H1 (cell line): ENCODE results near the gene PPP1R14B. TPM values are rescaled to one million over a fixed set of nuclear protein-coding genes. Genes with fewer than 3 reads are reported as not detected.
A peak's percentile ranks its signal among the peaks of the same experiment; 100 is the strongest.

Source experiments
- CTCF ChIA-PET: fragments of 300-600 bp; sonication (Branson Sonifier 250); formaldehyde crosslinking; loops from one replicate; lab custom pipeline; 2021; ENCODE audit not compliant: partially characterized antibody; lab: Charles Lee
- POLR2A ChIA-PET: fragments of 300-600 bp; sonication (Branson Sonifier 250); formaldehyde crosslinking; loops from one replicate; lab custom pipeline; 2021; ENCODE audit warnings: inconsistent platforms; ENCODE audit not compliant: partially characterized antibody; lab: Charles Lee
- DNase-seq, 2 experiments: peaks; one replicate each; pipeline versions ENCODE4 v3.0.0 to v3.0.0-alpha.2; 2010 to 2022; ENCODE audit warnings: low spot score in 2 of 2, low read depth in 1 of 2, mixed read lengths in 1 of 2
- FAIRE-seq: peaks from 2 replicates; lab custom pipeline; 2011; peaks lifted over from hg19 to GRCh38; lab: Jason Lieb, UNC
- H2AFZ ChIP-seq: 2 replicates; pipeline ENCODE4 v1.8.1; 2012; ENCODE audit warnings: low read length, inconsistent platforms
- H2AK5ac ChIP-seq: 2 replicates; pipeline ENCODE4 v1.6.1; 2013; ENCODE audit warnings: low read depth, low read length
- H2BK120ac ChIP-seq: replicated peaks from 2 replicates; pipeline ENCODE3; 2013; ENCODE audit warnings: low read depth, low read length, inconsistent platforms
- H2BK12ac ChIP-seq: 2 replicates; pipeline ENCODE4 v1.6.1; 2013; ENCODE audit warnings: low read depth, low read length
- H2BK15ac ChIP-seq: 2 replicates; pipeline ENCODE4 v1.6.1; 2013; ENCODE audit warnings: low read length
- H2BK20ac ChIP-seq: 2 replicates; pipeline ENCODE4 v1.6.1; 2013; ENCODE audit warnings: low read length
- H2BK5ac ChIP-seq: 2 replicates; pipeline ENCODE4 v1.6.1; 2013; ENCODE audit warnings: low read depth, low read length
- H3K14ac ChIP-seq: 2 replicates; pipeline ENCODE4 v1.6.1; 2013; ENCODE audit warnings: inconsistent platforms; ENCODE audit not compliant: insufficient read length
- H3K18ac ChIP-seq: 2 replicates; pipeline ENCODE4 v1.6.1; 2013; ENCODE audit warnings: low read length; ENCODE audit errors: extremely low read depth
- H3K23ac ChIP-seq: 2 replicates; pipeline ENCODE4 v1.6.1; 2013; ENCODE audit warnings: inconsistent platforms; ENCODE audit not compliant: insufficient read length
- H3K23me2 ChIP-seq: 2 replicates; pipeline ENCODE4 v1.6.1; 2013; ENCODE audit warnings: low read depth, low read length
- H3K27ac ChIP-seq: 2 replicates; pipeline ENCODE4 v1.6.1; 2011; ENCODE audit warnings: low read depth, low read length, inconsistent platforms
- H3K27me3 ChIP-seq, 4 experiments: replicated peaks in 1 of 4; 1 replicate in 1 of 4; 2 replicates in 3 of 4; pipeline versions ENCODE4 v1.6.1 to v1.8.1; 2011 to 2013; ENCODE audit warnings: low read length in 3 of 4, mild to moderate bottlenecking in 3 of 4, inconsistent platforms in 2 of 4, mixed read lengths in 2 of 4, moderate library complexity in 1 of 4; ENCODE audit not compliant: control insufficient read depth in 3 of 4, insufficient read depth in 3 of 4; ENCODE audit errors: extremely low read depth in 1 of 4
- H3K36me3 ChIP-seq, 4 experiments: 2 replicates each; pipeline versions ENCODE4 v1.6.1 to v1.8.1; 2011 to 2013; ENCODE audit warnings: mild to moderate bottlenecking in 4 of 4, low read length in 3 of 4, moderate library complexity in 2 of 4, control low read depth in 1 of 4, inconsistent platforms in 1 of 4; ENCODE audit not compliant: insufficient read depth in 4 of 4, control insufficient read depth in 2 of 4
- H3K4ac ChIP-seq: replicated peaks from 2 replicates; pipeline ENCODE3; 2013; ENCODE audit warnings: low read length, low read depth, mixed read lengths, inconsistent platforms; ENCODE audit not compliant: insufficient read length
- H3K4me1 ChIP-seq, 4 experiments: replicated peaks in 1 of 4; 1 replicate in 1 of 4; 2 replicates in 3 of 4; pipeline versions ENCODE4 v1.6.1 to v1.8.1; 2011 to 2013; ENCODE audit warnings: low read length in 3 of 4, inconsistent platforms in 2 of 4, mixed read lengths in 1 of 4; ENCODE audit not compliant: insufficient read depth in 4 of 4, control insufficient read depth in 3 of 4
- H3K4me2 ChIP-seq, 2 experiments: 2 replicates each; pipeline versions ENCODE4 v1.6.1 to v1.8.1; 2011 to 2013; ENCODE audit warnings: low read depth in 2 of 2, low read length in 2 of 2, control low read depth in 1 of 2, inconsistent platforms in 1 of 2, mild to moderate bottlenecking in 1 of 2; ENCODE audit not compliant: insufficient read depth in 1 of 2
- H3K4me3 ChIP-seq, 4 experiments: fragments of 200-600, 300-600 bp in 1 of 4; sonication (generic), shearing (Covaris generic), sonication (Bioruptor Twin) in 1 of 4; 2 replicates each; pipeline versions ENCODE4 v1.5.1 to v1.8.1; 2011 to 2016; ENCODE audit warnings: low read length in 4 of 4, low read depth in 3 of 4, control low read depth in 2 of 4, inconsistent platforms in 2 of 4, mild to moderate bottlenecking in 2 of 4, mixed read lengths in 1 of 4, moderate library complexity in 1 of 4; ENCODE audit not compliant: insufficient read depth in 2 of 4; ENCODE audit errors: extremely low read depth in 1 of 4
- H3K56ac ChIP-seq: replicated peaks from 2 replicates; pipeline ENCODE3; 2013; ENCODE audit warnings: low read depth, mild to moderate bottlenecking, mixed read lengths, low read length, inconsistent platforms; ENCODE audit not compliant: insufficient read length
- H3K79me1 ChIP-seq: 2 replicates; pipeline ENCODE4 v1.6.1; 2013; ENCODE audit warnings: low read depth, low read length, control low read depth
- H3K79me2 ChIP-seq, 2 experiments: 2 replicates each; pipeline versions ENCODE4 v1.6.1 to v1.8.1; 2012 to 2013; ENCODE audit warnings: low read length in 2 of 2, mild to moderate bottlenecking in 2 of 2, inconsistent platforms in 1 of 2; ENCODE audit not compliant: insufficient read depth in 2 of 2, control insufficient read depth in 1 of 2
- H3K9ac ChIP-seq, 4 experiments: replicated peaks in 1 of 4; 1 replicate in 1 of 4; 2 replicates in 3 of 4; pipeline versions ENCODE4 v1.6.1 to v1.8.1; 2011 to 2013; ENCODE audit warnings: low read depth in 3 of 4, low read length in 3 of 4, control low read depth in 2 of 4, mild to moderate bottlenecking in 2 of 4, moderate library complexity in 2 of 4, inconsistent platforms in 1 of 4; ENCODE audit errors: extremely low read depth in 1 of 4
- H3K9me3 ChIP-seq, 2 experiments: 2 replicates each; pipeline versions ENCODE4 v1.6.1 to v1.8.1; 2012 to 2013; ENCODE audit warnings: mild to moderate bottlenecking in 2 of 2, moderate library complexity in 2 of 2, control low read depth in 1 of 2, inconsistent platforms in 1 of 2, low read depth in 1 of 2, low read length in 1 of 2, mixed read lengths in 1 of 2; ENCODE audit not compliant: insufficient read depth in 2 of 2
- H4K20me1 ChIP-seq, 2 experiments: replicated peaks in 1 of 2; 2 replicates each; pipeline versions ENCODE3 to v1.8.1; 2011 to 2013; ENCODE audit warnings: inconsistent platforms in 2 of 2, low read length in 2 of 2, mild to moderate bottlenecking in 1 of 2; ENCODE audit not compliant: insufficient read depth in 2 of 2, control insufficient read depth in 1 of 2
- H4K5ac ChIP-seq: 2 replicates; pipeline ENCODE4 v1.6.1; 2013; ENCODE audit warnings: low read length, low read depth, mixed read lengths, inconsistent platforms; ENCODE audit not compliant: insufficient read length
- H4K8ac ChIP-seq: 2 replicates; pipeline ENCODE4 v1.8.0; 2013; ENCODE audit warnings: mild to moderate bottlenecking, moderate library complexity, low read length, inconsistent platforms; ENCODE audit not compliant: insufficient read depth; ENCODE audit errors: extremely low read depth
- H4K91ac ChIP-seq: replicated peaks from 2 replicates; pipeline ENCODE3; 2013; ENCODE audit warnings: low read length, mixed read lengths, inconsistent platforms; ENCODE audit not compliant: insufficient read length
- JUND ChIP-seq: IDR thresholded peaks from 2 replicates; pipeline ENCODE4 v1.6.1; 2011; ENCODE audit warnings: mild to moderate bottlenecking, improper control_type of control experiment, low read length
- KDM1A ChIP-seq: fragments of 200-600, 300-600 bp; sonication (generic); IDR thresholded peaks from 2 replicates; pipeline ENCODE4 v1.7.1; 2016; ENCODE audit warnings: mild to moderate bottlenecking, low read length, borderline replicate concordance
- SRF ChIP-seq: IDR thresholded peaks from 2 replicates; pipeline ENCODE4 v1.6.1; 2011; ENCODE audit warnings: mild to moderate bottlenecking, low read depth, low read length, moderate library complexity
- YY1 ChIP-seq: IDR thresholded peaks from 2 replicates; pipeline ENCODE4 v1.6.1; 2011; ENCODE audit warnings: low read depth, mild to moderate bottlenecking, low read length
- WGBS, 2 experiments: shearing (Covaris generic) in 1 of 2; methylation state at CpG; one replicate each; pipeline versions ENCODE4 v1.1.6 to v1.1.7; 2013 to 2015; ENCODE audit warnings: low lambda C conversion rate in 2 of 2, mixed read lengths in 2 of 2, inconsistent platforms in 1 of 2, low coverage in 1 of 2, missing lambda C conversion rate in 1 of 2; ENCODE audit not compliant: insufficient replicate concordance in 2 of 2, insufficient coverage in 1 of 2, insufficient read length in 1 of 2; ENCODE audit errors: extremely low coverage in 1 of 2, missing lambda C conversion rate in 1 of 2; 5-methylcytosine and 5-hydroxymethylcytosine counted together
- polyA plus RNA-seq, 7 experiments: library from polyadenylated mRNA; depleted of rRNA in 3 of 7; stranded (reverse) in 5 of 7; unstranded in 2 of 7; fragments of >200 nt in 5 of 7; fragments of 200-250 nt in 2 of 7; gene quantifications; 1 replicate in 5 of 7; 2 replicates in 1 of 7; 4 replicates in 1 of 7; pipeline versions ENCODE4 v1.2.1 to v1.2.3, GENCODE V29; 2011 to 2013; ENCODE audit warnings: missing spikeins in 2 of 7, mixed read lengths in 2 of 7
- total RNA-seq: library from RNA; stranded (reverse); fragmentation: NEBNext Ultra II Directional; extraction: Animal tissue kit (Norgen Biotek cat#: 25700); gene quantifications from 2 replicates; pipeline ENCODE4 v1.2.1, GENCODE V29; 2021
- TF ChIP-seq, protein P1 (sequence below): IDR thresholded peaks from 2 replicates; pipeline ENCODE4 v1.6.1; 2012; ENCODE audit warnings: low read length, inconsistent platforms
- TF ChIP-seq, protein P2 (sequence below): IDR thresholded peaks from 2 replicates; pipeline ENCODE4 v1.6.1; 2012; ENCODE audit warnings: inconsistent platforms

The PPP1R14B gene
- total and polyA plus RNA-seq, 2 of the 8 experiments (the other 6 are each of a cell fraction or from before 2014, with no cell fraction given): 265 to 419 TPM

DNA sequence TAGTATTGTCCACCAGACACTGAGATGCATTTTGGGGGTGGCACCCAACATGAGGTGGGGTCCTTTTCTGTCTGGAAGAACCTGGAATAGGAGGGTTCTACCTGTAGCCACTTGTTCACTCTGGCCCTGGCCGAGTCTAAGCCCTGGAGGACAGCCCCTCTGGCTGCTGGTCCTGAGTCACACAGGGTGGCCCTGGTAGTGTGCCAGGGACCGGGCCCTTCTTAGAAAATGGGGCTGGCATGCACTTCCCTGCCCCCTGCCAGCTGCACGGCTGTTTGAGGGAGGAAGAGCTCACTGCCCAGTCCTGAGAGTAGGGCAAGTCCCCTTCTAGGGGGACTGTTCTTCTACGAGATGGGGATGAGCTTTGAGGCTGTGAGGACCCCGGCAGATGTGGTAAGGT, 6.7 kb upstream of the PPP1R14B start:
- Histone ChIP-seq H4K20me1 (peaks cover 9 to 22% of the 10 kb centered on the region in 2 experiments), H3K79me2 (peaks cover 0 to 23% of the 10 kb centered on the region in 2 experiments; a peak in 1 of 4 replicates), H2BK5ac (no peak overlapping the region), H2BK12ac (0 out of 2 replicates have a peak overlapping the region, but pooled peaks have one; percentile 60), H3K56ac (no peak overlapping the region), H2AFZ (no peak overlapping the region), H4K5ac (no peak overlapping the region), H2AK5ac (0 out of 2 replicates have a peak overlapping the region, but pooled peaks have one; percentile 54), H4K91ac (no peak overlapping the region), H2BK15ac (no peak overlapping the region), H3K27ac (no peak overlapping the region), H3K23me2 (peaks cover 10% of the 10 kb centered on the region; the same call in 1 of the 2 replicates), H3K27me3 (no peaks in the 10 kb centered on the region), H3K9ac (no peak overlapping the region), H4K8ac (no peak overlapping the region), H2BK120ac (no peak overlapping the region), H3K9me3 (no peaks in the 10 kb centered on the region), H2BK20ac (no peak overlapping the region; the same call in 1 of the 2 replicates), H3K4me2 (peak overlapping the region in 1 of 2 experiments; percentile 73; a peak in 2 of 4 replicates), H3K79me1 (peaks cover 2% of the 10 kb centered on the region; the same call in 1 of the 2 replicates), H3K23ac (no peak overlapping the region), H3K4me1 (peaks cover 0 to 31% (median 26%) of the 10 kb centered on the region in 4 experiments; a peak in 6 of 7 replicates), H3K18ac (no peak overlapping the region), H3K36me3 (peaks cover 9 to 35% (median 18%) of the 10 kb centered on the region in 4 experiments), H3K4me3 (no peak overlapping the region; a peak in 1 of 8 replicates), H3K4ac (no peak overlapping the region), H3K14ac (no peak overlapping the region)
- CTCF ChIA-PET: interaction anchor here (0.8 to 5.9 kb wide), 7 partner anchors 11 to 102 kb away, joined by 3 to 62 read pairs (median 4); no protein-coding TSS in a partner anchor
- TF ChIP-seq YY1: no peak
- no peak for TF ChIP-seq KDM1A
- no peak for TF ChIP-seq SRF
- TF ChIP-seq, protein P1, sequence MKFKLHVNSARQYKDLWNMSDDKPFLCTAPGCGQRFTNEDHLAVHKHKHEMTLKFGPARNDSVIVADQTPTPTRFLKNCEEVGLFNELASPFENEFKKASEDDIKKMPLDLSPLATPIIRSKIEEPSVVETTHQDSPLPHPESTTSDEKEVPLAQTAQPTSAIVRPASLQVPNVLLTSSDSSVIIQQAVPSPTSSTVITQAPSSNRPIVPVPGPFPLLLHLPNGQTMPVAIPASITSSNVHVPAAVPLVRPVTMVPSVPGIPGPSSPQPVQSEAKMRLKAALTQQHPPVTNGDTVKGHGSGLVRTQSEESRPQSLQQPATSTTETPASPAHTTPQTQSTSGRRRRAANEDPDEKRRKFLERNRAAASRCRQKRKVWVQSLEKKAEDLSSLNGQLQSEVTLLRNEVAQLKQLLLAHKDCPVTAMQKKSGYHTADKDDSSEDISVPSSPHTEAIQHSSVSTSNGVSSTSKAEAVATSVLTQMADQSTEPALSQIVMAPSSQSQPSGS: no peak
- no peak for TF ChIP-seq JUND
- TF ChIP-seq, protein P2, sequence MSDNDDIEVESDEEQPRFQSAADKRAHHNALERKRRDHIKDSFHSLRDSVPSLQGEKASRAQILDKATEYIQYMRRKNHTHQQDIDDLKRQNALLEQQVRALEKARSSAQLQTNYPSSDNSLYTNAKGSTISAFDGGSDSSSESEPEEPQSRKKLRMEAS: no peak
- POLR2A ChIA-PET: interaction anchor here (0.7 to 7.1 kb wide), 3 partner anchors 9 to 13 kb away, joined by 3 to 101 read pairs (median 36); partner anchors contain the start of genes FKBP2 and PPP1R14B
- no peak for FAIRE-seq
- WGBS, 2 experiments: 88% methylated on average over 5 of the region's 5 CpGs; no CpG with 5 or more reads in 1 of the 2 experiments
- no peak for DNase-seq
